Natural killer cell (primary cell): ENCODE measurements around the gene OR10J1. TPM values are rescaled to one million over a fixed set of nuclear protein-coding genes. Genes with fewer than 3 reads are reported as not detected.

Experiments
- ATAC-seq, 3 donors: fragments of 150-1000 bp in 2 of 3; fragments of 200-7000 bp in 1 of 3; cut with Tn5 transposase; 1 replicate in 1 of 3; 2 replicates in 2 of 3; pipeline ENCODE4 v1.10.0; 2021; ENCODE audit warnings: mild to moderate bottlenecking in 2 of 3, moderate library complexity in 2 of 3
- DNase-seq, 2 donors: peaks; one replicate each; pipeline versions ENCODE4 v3.0.0 to v3.0.0-alpha.2; 2013 to 2021; ENCODE audit warnings: mixed read lengths in 1 of 2
- H3K27ac ChIP-seq: one replicate; pipeline ENCODE4 v1.5.1; 2013; ENCODE audit warnings: mild to moderate bottlenecking, low read length
- H3K27me3 ChIP-seq: one replicate; pipeline ENCODE4 v1.6.1; 2013; ENCODE audit warnings: low read length; ENCODE audit not compliant: control insufficient read depth, insufficient read depth
- H3K36me3 ChIP-seq: one replicate; pipeline ENCODE4 v1.6.1; 2013; ENCODE audit warnings: low read length; ENCODE audit not compliant: control insufficient read depth, insufficient read depth
- H3K4me1 ChIP-seq: one replicate; pipeline ENCODE4 v1.6.1; 2013; ENCODE audit warnings: low read length; ENCODE audit not compliant: control insufficient read depth, insufficient read depth
- H3K4me3 ChIP-seq: one replicate; pipeline ENCODE4 v1.5.1; 2013; ENCODE audit warnings: low read length
- H3K9me3 ChIP-seq: one replicate; pipeline ENCODE4 v1.6.1; 2013; ENCODE audit warnings: low read length; ENCODE audit not compliant: control insufficient read depth, insufficient read depth
- H3K27ac Mint-ChIP-seq, 2 donors: one replicate each; pipeline ENCODE4 v1.8.0; 2022; ENCODE audit warnings: mild to moderate bottlenecking in 2 of 2, mixed read lengths in 2 of 2, moderate library complexity in 1 of 2
- H3K27me3 Mint-ChIP-seq, 2 donors: one replicate each; pipeline ENCODE4 v1.8.0; 2022; ENCODE audit warnings: low read depth in 2 of 2, mixed read lengths in 2 of 2
- H3K36me3 Mint-ChIP-seq: one replicate; pipeline ENCODE4 v1.8.0; 2022; ENCODE audit warnings: mixed read lengths
- H3K4me1 Mint-ChIP-seq, 2 donors: one replicate each; pipeline ENCODE4 v1.8.0; 2022; ENCODE audit warnings: mixed read lengths in 2 of 2
- H3K4me3 Mint-ChIP-seq: one replicate; pipeline ENCODE4 v1.8.0; 2022; ENCODE audit warnings: mild to moderate bottlenecking, moderate library complexity, mixed read lengths
- H3K9me3 Mint-ChIP-seq, 2 donors: one replicate each; pipeline ENCODE4 v1.8.0; 2022; ENCODE audit warnings: mixed read lengths in 2 of 2
- CTCF ChIP-seq: fragments of 200-600 bp; IDR thresholded peaks from one replicate; pipeline ENCODE4 v1.8.0; 2022; ENCODE audit warnings: antibody characterized with exemption
- WGBS: methylation state at CpG from one replicate; pipeline ENCODE4 v1.1.7; 2013; ENCODE audit warnings: missing lambda C conversion rate; ENCODE audit not compliant: insufficient coverage; 5-methylcytosine and 5-hydroxymethylcytosine counted together
- intact Hi-C: fragments of 100-400 bp; cut with micrococcal nuclease; formaldehyde crosslinking; loops from one replicate; pipeline ENCODE4 v1.14.2; 2022
- total RNA-seq, 4 donors: library from RNA; stranded (reverse); fragments of 120-200 nt in 1 of 4; gene quantifications; one replicate each; pipeline versions ENCODE4 v1.2.3 to v1.2.4, GENCODE V29; 2013 to 2022

Gene OR10J1
- total RNA-seq, 3 donors from 2014 or later (not counting 1 experiment from before 2014, with no cell fraction given) = not detected

GRCh38 chr1:159430985-159431384, 8.5 kb upstream of the OR10J1 start:
- TF ChIP-seq CTCF = no peak
- H3K4me3 Mint-ChIP-seq = no peak overlapping the region
- no peak for DNase-seq
- H3K9me3 Mint-ChIP-seq = no peaks in the 10 kb centered on the region
- no peaks in the 10 kb centered on the region for H3K27me3 ChIP-seq
- no peaks in the 10 kb centered on the region for H3K36me3 ChIP-seq
- no peaks in the 10 kb centered on the region for H3K36me3 Mint-ChIP-seq
- no peak for ATAC-seq
- intact Hi-C loops = no loop called here
- no peak overlapping the region for H3K27ac Mint-ChIP-seq
- no peaks in the 10 kb centered on the region for H3K9me3 ChIP-seq
- H3K27ac ChIP-seq = no peak overlapping the region
- H3K4me1 ChIP-seq = no peaks in the 10 kb centered on the region
- no peaks in the 10 kb centered on the region for H3K4me1 Mint-ChIP-seq
- no peak overlapping the region for H3K4me3 ChIP-seq
- WGBS = 92% methylated on average over 6 of the region's 6 CpGs
- peaks cover 10 to 11% of the 10 kb centered on the region in 2 donors for H3K27me3 Mint-ChIP-seq

GRCh38 chr1:159431904-159432303, 7.6 kb upstream of the OR10J1 start, which contains the start of gene OR10J4:
Gene OR10J4 (plus strand): TSS chr1:159432204.
- Histone ChIP-seq H3K4me1 (no peaks in the 10 kb centered on the region), H3K9me3 (no peaks in the 10 kb centered on the region), H3K36me3 (no peaks in the 10 kb centered on the region), H3K27ac (no peak within 1 kb of the TSS), H3K27me3 (no peaks in the 10 kb centered on the region), H3K4me3 (no peak within 1 kb of the TSS)
- peaks cover 14 to 20% of the 10 kb centered on the region in 2 donors for H3K27me3 Mint-ChIP-seq
- H3K4me1 Mint-ChIP-seq = no peaks in the 10 kb centered on the region
- 95% methylated on average over 1 of the region's 1 CpG for WGBS
- H3K36me3 Mint-ChIP-seq = no peaks in the 10 kb centered on the region
- TF ChIP-seq CTCF = no peak
- no peak for ATAC-seq
- H3K27ac Mint-ChIP-seq = no peak within 1 kb of the TSS
- intact Hi-C loops = no loop called here
- no peak within 1 kb of the TSS for H3K4me3 Mint-ChIP-seq
- no peaks in the 10 kb centered on the region for H3K9me3 Mint-ChIP-seq
- no peak for DNase-seq

GRCh38 chr1:159436469-159436868, 3.1 kb upstream of the OR10J1 start:
- Histone ChIP-seq H3K4me3 (no peak overlapping the region), H3K27me3 (no peaks in the 10 kb centered on the region), H3K9me3 (no peaks in the 10 kb centered on the region), H3K36me3 (no peaks in the 10 kb centered on the region), H3K4me1 (no peaks in the 10 kb centered on the region), H3K27ac (no peak overlapping the region)
- Mint-ChIP-seq H3K4me3 (no peak overlapping the region), H3K9me3 (no peaks in the 10 kb centered on the region), H3K27ac (no peak overlapping the region), H3K27me3 (peaks cover 18 to 28% of the 10 kb centered on the region in 2 donors), H3K36me3 (no peaks in the 10 kb centered on the region), H3K4me1 (no peaks in the 10 kb centered on the region)
- no peak for TF ChIP-seq CTCF
- intact Hi-C loops = no loop called here
- DNase-seq (no peak), ATAC-seq (no peak)
- 36% methylated on average over 1 of the region's 4 CpGs for WGBS

GRCh38 chr1:159441360-159441759, 1.8 kb downstream of the OR10J1 start:
- no peak for TF ChIP-seq CTCF
- ATAC-seq = no peak
- Mint-ChIP-seq H3K4me3 (no peak overlapping the region), H3K9me3 (no peaks in the 10 kb centered on the region), H3K36me3 (no peaks in the 10 kb centered on the region), H3K4me1 (no peaks in the 10 kb centered on the region), H3K27ac (no peak overlapping the region), H3K27me3 (peaks cover 16 to 34% of the 10 kb centered on the region in 2 donors)
- H3K27me3 ChIP-seq = peaks cover 2% of the 10 kb centered on the region
- intact Hi-C loops = no loop called here
- H3K4me1 ChIP-seq = no peaks in the 10 kb centered on the region
- no peaks in the 10 kb centered on the region for H3K9me3 ChIP-seq
- no peaks in the 10 kb centered on the region for H3K36me3 ChIP-seq
- no peak for DNase-seq
- H3K27ac ChIP-seq = no peak overlapping the region
- H3K4me3 ChIP-seq = no peak overlapping the region
